GM12874 (cell line): Measurements from ENCODE around the gene CKS1B.

ENCODE experiments used
- CTCF ChIP-seq: IDR thresholded peaks from 2 replicates; pipeline ENCODE4 v1.5.1; 2011; ENCODE audit warnings: low read depth, mild to moderate bottlenecking, control low read depth, low read length, moderate library complexity; ENCODE audit not compliant: insufficient read depth

Gene CKS1B

GRCh38 chr1:154936555-154937084, 37.9 kb upstream of the CKS1B start, which contains the start of gene PMVK:
TSS of gene PMVK (minus strand) at chr1:154936719. CDS start at chr1:154936685, 34 bp downstream.
- peak; percentile 40 for TF ChIP-seq CTCF

GRCh38 chr1:154937085-154937987, 37.1 kb upstream of the CKS1B start:
- no peak; the same call in 1 of the 2 replicates for TF ChIP-seq CTCF

DNA sequence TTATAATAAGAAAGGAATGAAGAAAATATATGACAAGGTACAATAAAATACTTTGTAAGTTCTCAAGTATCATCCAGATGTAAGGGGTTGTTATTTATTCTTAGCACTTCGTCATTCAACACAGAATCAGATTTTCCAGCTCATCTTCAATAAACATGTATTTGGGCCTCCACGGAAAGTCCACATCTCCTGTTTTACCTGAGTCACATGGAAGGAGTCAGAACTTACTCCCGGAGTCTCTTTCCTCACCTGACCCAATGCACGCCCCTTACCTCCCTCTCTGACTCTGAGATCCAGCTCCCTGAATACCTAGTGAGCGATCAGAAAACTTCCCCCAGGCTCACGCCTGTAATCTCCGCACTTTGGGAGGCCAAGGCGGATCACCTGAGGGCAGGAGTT, 36.5 kb upstream of the CKS1B start:
- TF ChIP-seq CTCF: no peak

DNA sequence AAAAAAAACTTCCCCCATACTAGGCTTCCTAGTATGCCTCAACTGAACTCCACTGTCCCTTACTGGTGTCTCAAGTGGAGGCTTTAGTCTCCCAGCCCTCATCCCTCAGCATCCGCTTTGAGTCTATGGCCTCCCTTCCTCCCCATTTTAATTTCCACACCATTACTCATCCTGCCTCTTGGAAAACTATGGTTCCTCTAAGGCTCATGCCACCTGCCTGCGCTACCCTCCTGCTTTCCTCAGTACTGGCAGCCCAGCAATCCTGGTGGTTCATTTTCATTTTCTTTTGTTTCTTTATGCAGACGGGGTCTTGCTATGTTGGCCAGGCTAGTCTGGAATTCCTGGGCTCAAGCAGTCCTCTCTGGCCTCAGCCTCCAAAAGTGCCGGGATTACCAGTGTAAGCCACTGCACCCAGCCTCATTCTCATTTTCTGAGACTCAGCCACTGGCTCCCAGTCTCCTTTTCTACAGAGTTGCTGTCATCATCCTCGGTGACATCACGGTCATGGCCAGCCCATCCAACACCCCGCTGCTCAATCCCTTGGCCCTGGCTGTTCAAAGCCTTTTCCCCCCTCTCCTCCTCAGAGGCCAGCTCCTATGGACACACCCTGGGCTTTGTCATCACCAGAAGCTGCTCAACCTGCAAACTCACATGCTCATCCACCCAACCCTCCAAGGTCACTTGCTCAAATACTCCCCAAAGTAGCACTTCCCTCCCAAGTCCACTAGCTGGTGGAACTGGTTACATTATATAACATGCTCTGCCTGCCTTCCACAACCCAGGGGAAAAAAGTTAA, 35.7 kb upstream of the CKS1B start:
- no peak for TF ChIP-seq CTCF

- TF ChIP-seq CTCF: no peak
Measured at GRCh38 chr1:154940213-154940560, 34.3 kb upstream of the CKS1B start.

DNA sequence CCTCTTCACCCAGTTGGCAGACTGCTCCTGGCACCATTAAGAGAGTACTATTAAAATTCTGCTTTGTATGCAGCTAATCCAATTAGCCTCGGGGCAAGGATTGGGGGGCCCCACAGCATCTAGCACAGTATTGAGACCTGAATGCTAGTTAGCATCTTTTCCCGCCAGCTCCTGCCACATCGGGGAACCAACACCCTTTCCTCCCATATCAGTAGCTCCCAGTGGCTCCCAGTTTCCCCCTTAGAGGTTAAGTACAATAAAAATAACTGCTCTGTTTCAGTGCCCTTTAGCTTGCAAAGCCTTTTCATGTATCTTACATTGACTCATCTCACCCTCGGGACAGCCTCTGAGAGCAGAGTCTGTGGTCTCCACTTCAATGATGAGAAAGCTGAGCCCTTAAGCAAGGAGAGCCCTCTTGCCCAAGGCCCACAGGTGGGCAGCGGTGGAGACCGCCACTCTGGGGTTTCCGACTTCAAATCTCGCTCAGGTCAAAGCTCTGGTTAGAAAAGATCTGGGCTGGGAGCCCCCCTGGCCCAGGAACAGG, 33.8 kb upstream of the CKS1B start:
- no peak for TF ChIP-seq CTCF

GRCh38 chr1:154941333-154942013, 33.0 kb upstream of the CKS1B start:
- no peak for TF ChIP-seq CTCF
